Activated gamma-delta T cell treated with Interleukin-2 at 50 U/mL for 16 hours (primary cell): ENCODE data around the gene CLK2.

Experiments used
- DNase-seq: peaks from one replicate; pipeline ENCODE4 v3.0.0-alpha.2; 2020

CLK2 gene

GRCh38 chr1:155273343-155274245 is at the start of gene CLK2:
TSS of gene CLK2 (minus strand) at chr1:155273504. CDS start at chr1:155270977, 2,527 bp downstream.
- peak; percentile 94 for DNase-seq

GRCh38 chr1:155322571-155322952 is 49.3 kb upstream of the CLK2 start:
- no peak for DNase-seq

- no peak for DNase-seq
Observed at GRCh38 chr1:155321639-155322503, 48.6 kb upstream of the CLK2 start.

- peak; percentile 69 for DNase-seq
Observed at GRCh38 chr1:155320661-155321617, 47.6 kb upstream of the CLK2 start, which contains the start of gene RUSC1. TSS of gene RUSC1 (plus strand) at chr1:155320894. CDS start at chr1:155321774, 880 bp downstream.

DNA sequence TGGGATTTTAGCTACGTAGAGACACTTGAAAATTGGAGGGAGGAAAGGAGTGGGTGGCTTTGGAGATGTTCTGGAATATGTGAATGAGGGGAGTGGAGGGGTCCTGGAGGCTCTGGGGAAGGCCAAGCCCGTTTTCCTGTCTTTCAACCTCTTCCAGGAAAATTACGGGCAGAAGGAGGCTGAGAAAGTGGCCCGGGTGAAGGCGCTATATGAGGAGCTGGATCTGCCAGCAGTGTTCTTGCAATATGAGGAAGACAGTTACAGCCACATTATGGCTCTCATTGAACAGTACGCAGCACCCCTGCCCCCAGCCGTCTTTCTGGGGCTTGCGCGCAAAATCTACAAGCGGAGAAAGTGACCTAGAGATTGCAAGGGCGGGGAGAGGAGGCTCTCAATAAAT is 46.9 kb upstream of the CLK2 start:
- no peak for DNase-seq

- no peak for DNase-seq
Observed at GRCh38 chr1:155319536-155319935, 46.2 kb upstream of the CLK2 start.

DNA sequence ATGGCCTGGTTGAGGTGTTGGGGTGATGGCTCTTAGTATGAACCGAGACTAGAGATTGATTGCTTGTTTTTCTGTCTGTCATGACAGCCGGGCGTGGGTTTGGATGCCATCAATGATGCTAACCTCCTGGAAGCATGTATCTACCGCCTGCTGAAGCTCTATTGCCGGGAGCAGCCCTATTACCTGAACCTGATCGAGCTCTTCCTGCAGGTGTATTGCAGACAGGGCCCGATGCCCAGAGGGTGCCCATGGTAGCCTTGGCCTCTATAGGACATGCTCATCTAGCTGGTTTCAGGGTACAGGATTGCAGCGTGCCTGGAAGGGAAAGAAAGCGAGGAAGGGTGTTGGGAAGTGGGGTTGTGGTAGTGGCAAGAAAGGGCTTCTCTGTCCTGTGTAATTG is 44.8 kb upstream of the CLK2 start:
- no peak for DNase-seq

- no peak for DNase-seq
Observed at GRCh38 chr1:155316922-155317321, 43.6 kb upstream of the CLK2 start.

- DNase-seq, result no peak
Observed at GRCh38 chr1:155313261-155313660, 40.0 kb upstream of the CLK2 start.

- DNase-seq, result no peak
Observed at GRCh38 chr1:155309423-155310021, 36.2 kb upstream of the CLK2 start.

DNA sequence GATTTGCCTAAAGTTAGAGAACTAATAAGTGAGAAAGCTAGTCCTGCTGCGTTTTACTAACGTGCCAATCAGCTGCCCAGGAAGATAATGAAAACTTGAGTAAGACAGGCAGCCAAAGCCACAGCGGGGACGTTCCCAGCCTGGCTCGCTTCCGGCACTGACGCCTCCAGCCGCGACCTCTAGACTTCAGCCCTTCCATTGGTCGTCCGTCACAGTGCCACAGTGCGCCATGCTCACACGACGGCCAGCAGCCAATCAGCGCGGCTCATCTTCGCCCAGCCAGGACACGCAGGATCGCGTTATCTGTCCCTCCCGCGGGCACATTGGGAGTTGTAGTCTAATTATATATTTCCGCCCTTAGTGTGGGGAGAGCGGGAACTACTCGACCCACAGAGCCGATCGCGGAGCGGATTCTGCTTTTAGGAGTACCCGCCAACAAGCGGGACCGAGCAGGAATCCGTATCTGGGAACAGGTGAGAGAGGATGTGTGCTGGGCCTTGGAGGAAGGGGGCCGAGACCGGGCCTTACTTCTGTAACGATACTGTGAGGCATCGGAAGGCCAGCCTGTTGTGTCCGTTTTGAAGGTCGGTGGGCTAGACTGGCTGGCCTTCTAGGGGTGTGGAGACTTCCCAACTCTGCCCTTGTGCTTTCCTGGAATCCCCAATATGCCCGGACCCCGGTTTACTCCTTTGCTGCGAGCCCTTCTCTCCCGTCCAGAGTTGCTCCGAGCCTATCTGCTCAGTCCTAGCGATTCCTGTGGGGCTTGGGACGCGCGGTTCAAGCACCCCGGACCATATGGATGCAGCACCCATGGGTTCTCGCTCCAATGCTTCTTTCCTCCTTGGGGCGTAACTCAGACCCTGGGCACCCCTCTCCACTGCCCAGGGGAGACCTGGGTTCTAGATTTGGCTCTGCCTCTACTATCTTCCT is 35.5 kb upstream of the CLK2 start, which contains the start of gene FDPS:
FDPS (plus strand) TSS at position 374 of the 930 bp plus-strand sequence. CDS start 924 bp downstream, outside the sequence.
- peak; percentile 96 for DNase-seq

DNA sequence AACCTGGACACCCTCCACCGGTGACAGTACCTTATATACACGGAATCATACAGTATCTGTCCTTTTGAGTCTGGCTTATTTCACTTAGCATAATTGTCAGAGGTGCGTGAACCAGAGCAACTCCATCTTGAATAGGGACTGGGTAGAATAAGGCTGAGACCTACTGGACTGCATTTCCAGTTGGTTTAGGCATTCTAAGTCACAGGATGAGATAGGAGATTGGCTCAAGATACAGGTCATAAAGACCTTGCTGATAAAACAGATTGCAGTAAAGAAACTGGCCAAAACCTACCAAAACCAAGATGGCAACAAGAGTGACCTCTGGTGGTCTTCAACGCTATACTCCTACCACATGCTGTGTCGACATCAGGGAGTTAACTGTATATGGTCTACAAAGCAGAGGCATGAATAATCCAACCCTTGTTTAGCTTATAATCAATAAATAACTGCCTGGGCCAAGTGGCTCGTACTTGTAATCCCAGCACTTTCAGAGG is 34.0 kb upstream of the CLK2 start:
- no peak for DNase-seq

DNA sequence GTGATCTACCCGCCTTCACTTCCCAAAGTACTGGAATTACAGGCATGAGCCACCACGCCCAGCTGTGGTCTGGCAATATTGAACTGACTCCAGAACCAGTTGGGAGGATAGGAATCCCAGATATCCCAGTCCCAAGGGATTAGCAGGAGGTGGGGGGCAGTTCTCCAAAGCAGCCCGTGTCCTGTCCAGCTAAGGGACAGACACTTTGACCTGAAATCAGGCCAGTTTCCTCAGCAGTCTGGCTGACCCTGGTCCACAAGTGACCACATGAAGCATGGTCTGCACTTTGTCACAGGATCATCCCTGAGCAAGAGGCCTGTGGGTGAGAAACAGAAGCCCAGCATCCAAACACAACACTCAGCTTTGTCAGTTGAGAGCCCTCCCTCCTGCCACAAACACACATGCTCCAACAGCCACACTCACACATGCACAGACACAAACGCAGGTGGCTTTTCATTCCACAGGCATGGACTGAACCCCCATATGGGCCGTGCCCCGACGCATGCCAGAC is 32.6 kb upstream of the CLK2 start:
- DNase-seq, result no peak

- DNase-seq, result no peak
Observed at GRCh38 chr1:155304558-155305063, 31.3 kb upstream of the CLK2 start.

DNA sequence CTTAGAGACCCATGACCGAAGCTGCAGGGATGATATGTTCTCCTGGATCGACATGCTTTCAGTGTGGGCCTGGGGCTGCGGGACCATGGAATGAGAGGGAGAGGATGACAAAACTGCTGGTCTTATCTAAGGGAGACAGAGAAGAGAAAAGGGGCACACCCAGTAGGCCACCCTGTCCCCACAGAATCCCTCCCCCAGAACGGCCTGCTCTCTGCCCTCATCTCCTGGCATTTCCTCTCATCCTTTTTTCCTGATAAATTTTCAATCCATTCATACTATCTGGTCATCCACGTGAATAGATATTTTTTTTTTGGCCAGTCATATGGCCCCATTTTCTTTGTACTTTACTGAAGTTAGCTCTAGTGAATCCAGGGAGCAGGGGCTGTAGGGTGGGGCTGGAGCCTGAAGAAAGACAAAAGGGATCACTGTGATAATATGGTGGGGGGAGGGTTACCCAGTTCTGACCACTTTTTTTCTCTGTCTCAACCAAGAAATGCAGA is 28.1 kb upstream of the CLK2 start, which contains the start of gene PKLR:
PKLR (minus strand) TSS at position 97 of the 500 bp plus-strand sequence; CDS start at position 54, 43 bp downstream.
- no peak for DNase-seq

DNA sequence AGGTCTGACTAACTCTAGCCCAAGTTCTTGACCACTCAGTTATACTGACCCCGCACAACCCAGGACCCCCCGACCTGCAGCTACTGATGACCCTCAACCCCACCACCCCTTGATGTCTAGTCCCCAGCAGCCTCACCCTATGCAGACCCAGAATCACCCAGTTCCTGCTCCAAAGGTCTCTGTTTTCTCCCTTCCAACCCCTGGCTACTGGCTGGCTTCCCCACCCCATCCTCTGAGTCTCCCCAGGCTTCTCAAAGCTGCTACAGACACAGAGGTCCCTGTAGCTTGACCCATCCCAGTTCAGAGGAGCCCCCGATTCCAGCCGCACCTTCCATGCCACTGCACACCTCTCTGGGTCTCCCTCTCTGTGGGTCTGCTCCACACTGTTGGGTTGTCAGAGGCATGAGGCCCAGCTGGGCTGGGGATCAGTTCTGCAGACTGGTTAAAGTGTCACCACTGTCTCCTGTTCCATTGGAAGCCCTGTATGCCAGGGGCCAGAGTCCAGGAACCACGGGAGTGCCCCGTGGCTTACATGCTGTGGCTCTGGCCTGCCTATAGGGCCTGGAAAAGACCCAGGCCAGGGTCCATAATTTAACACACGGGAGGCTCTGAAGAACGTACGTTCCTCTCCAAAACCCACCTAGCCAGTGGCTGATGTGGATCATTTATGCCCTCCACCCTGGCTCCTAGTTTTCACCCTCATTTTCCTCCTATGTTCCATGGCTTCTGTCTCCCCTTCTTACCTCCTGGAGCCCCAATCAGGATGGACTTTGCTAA is 27.4 kb upstream of the CLK2 start:
- no peak for DNase-seq

- DNase-seq, result no peak
Observed at GRCh38 chr1:155300024-155300423, 26.7 kb upstream of the CLK2 start.

- no peak for DNase-seq
Observed at GRCh38 chr1:155297384-155297783, 24.1 kb upstream of the CLK2 start.

DNA sequence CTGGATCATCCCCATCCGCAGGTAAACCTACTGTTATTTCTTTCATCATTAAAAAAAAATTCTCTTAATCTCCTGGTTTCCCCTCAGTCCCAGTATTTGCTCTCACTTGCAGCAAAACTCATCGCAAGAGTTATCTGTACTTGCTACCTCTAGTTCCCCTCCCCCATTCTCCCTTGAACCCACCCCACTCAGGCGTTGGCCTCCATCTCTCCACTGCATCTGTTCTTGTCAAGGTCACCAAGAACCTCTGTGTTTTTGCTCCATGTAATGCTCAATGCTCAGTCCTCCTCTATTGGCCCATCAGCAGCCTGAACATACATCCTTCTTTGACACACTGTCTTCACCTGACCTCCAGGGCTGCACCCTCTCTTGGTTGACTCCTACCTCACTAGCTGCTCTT is 23.4 kb upstream of the CLK2 start:
- DNase-seq, result no peak
